Thyroid gland (tissue), 4 donors: Measurements from ENCODE around the gene TOM1L2.

Experiments used
- CTCF ChIP-seq, 6 experiments: fragments of 200-600 bp in 3 of 6; fragments of 450-650 bp in 3 of 6; sonication (generic) in 3 of 6; IDR thresholded peaks; one replicate each; pipeline ENCODE4 v1.5.1; 2016 to 2019; ENCODE audit warnings: antibody characterized with exemption in 6 of 6, mild to moderate bottlenecking in 2 of 6, inconsistent platforms in 1 of 6, moderate library complexity in 1 of 6
- POLR2A ChIP-seq, 2 donors: fragments of 450-650 bp; IDR thresholded peaks; one replicate each; pipeline ENCODE4 v1.6.1; 2017; ENCODE audit warnings: antibody characterized with exemption in 2 of 2, mild to moderate bottlenecking in 2 of 2, moderate library complexity in 1 of 2

GRCh38 chr17:17998934-17999333 lies 26.7 kb upstream of the TOM1L2 start:
- TF ChIP-seq CTCF (IDR thresholded peaks at IDR 0.05) = no peak
- no peak for TF ChIP-seq POLR2A (IDR thresholded peaks at IDR 0.05)
